GM06990 (cell line): ENCODE results near the gene SWAP70.
"Not testable (repeated sequence)": the region's sequence is repeated elsewhere in the genome, so short reads cannot be mapped to it uniquely, and the experiment has no call there.

Source experiments
- DNase-seq: peaks from one replicate; pipeline ENCODE4 v3.0.0-alpha.2; 2011; ENCODE audit not compliant: insufficient read length; ENCODE audit errors: extremely low read depth
- H3K27me3 ChIP-seq: replicated peaks from 2 replicates; pipeline ENCODE4 v1.6.0; 2011; ENCODE audit warnings: low read length; ENCODE audit not compliant: control insufficient read depth, insufficient read depth
- H3K36me3 ChIP-seq: 2 replicates; pipeline ENCODE4 v1.5.1; 2011; ENCODE audit warnings: low read length; ENCODE audit not compliant: control insufficient read depth, insufficient read depth
- H3K4me3 ChIP-seq: replicated peaks from 2 replicates; pipeline ENCODE4 v1.5.1; 2011; ENCODE audit warnings: low read depth, mild to moderate bottlenecking, control low read depth, low read length
- TF ChIP-seq, protein P1 (sequence below): IDR thresholded peaks from 2 replicates; pipeline ENCODE4 v1.5.1; 2011; ENCODE audit warnings: low read length, control low read depth, mild to moderate bottlenecking, inconsistent platforms; ENCODE audit not compliant: insufficient read depth, poor library complexity, severe bottlenecking

The SWAP70 gene

DNA sequence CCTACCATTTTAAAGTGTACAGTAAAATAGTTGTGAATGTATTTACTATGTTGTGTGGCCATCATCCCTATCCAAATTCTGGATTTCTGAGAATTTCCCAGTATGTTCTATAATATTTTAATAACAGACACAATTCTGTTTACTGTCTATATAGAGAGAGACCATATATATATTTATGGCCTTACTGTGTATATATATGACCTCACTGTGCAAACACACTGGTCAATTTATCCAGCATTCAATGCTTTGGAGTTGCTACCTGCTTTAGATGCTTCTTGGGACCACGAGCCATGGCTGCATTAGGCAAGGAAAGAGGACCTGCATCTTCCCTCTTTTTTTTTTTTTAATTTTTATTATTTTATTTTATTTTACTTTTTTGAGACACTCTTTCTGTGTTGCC lies 40.2 kb downstream of the SWAP70 start:
- Histone ChIP-seq H3K27me3 (no peaks in the 10 kb centered on the region), H3K4me3 (no peak overlapping the region), H3K36me3 (no peaks in the 10 kb centered on the region)
- TF ChIP-seq, protein P1, sequence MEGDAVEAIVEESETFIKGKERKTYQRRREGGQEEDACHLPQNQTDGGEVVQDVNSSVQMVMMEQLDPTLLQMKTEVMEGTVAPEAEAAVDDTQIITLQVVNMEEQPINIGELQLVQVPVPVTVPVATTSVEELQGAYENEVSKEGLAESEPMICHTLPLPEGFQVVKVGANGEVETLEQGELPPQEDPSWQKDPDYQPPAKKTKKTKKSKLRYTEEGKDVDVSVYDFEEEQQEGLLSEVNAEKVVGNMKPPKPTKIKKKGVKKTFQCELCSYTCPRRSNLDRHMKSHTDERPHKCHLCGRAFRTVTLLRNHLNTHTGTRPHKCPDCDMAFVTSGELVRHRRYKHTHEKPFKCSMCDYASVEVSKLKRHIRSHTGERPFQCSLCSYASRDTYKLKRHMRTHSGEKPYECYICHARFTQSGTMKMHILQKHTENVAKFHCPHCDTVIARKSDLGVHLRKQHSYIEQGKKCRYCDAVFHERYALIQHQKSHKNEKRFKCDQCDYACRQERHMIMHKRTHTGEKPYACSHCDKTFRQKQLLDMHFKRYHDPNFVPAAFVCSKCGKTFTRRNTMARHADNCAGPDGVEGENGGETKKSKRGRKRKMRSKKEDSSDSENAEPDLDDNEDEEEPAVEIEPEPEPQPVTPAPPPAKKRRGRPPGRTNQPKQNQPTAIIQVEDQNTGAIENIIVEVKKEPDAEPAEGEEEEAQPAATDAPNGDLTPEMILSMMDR = no peak
- DNase-seq = no peak

DNA sequence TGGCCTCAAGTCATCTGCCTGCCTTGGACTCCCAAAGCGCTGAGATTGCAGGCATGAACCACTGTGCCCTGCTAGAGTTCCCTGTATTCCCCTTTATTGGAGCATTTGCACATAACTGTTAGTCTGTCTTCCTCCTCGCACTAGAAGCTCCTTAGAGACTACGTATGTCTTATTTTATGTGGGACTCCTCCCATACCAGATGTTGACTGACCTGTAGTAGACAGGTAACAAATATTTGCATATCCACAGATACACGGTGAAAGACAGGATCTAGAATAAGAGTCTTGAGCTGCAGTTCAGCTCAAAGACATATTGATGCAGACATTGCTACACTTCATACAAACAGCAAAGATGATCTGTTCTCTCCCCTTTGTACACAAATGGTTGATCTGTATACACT lies 40.7 kb downstream of the SWAP70 start:
- DNase-seq = no peak
- no peaks in the 10 kb centered on the region for H3K27me3 ChIP-seq
- H3K36me3 ChIP-seq = no peaks in the 10 kb centered on the region
- TF ChIP-seq, protein P1 = no peak
- no peak overlapping the region for H3K4me3 ChIP-seq

DNA sequence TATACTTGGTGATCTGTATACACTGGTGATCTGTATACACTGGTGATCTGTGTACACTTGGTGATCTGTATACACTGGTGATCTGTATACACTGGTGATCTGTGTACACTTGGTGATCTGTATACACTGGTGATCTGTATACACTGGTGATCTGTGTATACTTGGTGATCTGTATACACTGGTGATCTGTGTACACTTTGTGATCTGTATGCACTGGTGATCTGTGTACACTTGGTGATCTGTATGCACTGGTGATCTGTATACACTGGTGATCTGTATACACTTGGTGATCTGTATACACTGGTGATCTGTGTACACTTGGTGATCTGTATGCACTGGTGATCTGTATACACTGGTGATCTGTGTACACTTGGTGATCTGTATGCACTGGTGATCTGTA lies 41.5 kb downstream of the SWAP70 start:
- DNase-seq, H3K4me3 ChIP-seq, H3K36me3 ChIP-seq, H3K27me3 ChIP-seq: not testable (repeated sequence)

DNA sequence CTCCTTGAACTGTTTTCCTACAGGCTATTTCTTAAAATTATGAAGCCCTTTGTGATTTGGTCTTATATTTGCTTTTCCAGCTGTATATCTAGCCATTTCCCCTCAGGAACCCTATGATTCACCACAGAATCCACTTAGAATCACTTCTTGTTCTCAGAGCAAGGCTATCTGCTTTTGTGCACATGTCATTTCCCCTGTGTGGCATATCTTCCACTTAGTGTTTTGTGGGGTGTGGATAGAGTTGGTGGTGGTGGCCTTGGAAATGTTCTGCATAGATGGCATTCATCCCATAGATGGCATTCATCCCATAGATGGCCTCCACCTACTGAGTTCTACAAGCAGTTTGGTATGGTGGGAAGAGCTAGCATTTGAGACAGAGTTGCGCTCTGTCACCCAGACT lies 44.7 kb downstream of the SWAP70 start:
- TF ChIP-seq, protein P1 = no peak
- Histone ChIP-seq H3K36me3 (no peaks in the 10 kb centered on the region), H3K27me3 (no peaks in the 10 kb centered on the region), H3K4me3 (no peak overlapping the region)
- no peak for DNase-seq

DNA sequence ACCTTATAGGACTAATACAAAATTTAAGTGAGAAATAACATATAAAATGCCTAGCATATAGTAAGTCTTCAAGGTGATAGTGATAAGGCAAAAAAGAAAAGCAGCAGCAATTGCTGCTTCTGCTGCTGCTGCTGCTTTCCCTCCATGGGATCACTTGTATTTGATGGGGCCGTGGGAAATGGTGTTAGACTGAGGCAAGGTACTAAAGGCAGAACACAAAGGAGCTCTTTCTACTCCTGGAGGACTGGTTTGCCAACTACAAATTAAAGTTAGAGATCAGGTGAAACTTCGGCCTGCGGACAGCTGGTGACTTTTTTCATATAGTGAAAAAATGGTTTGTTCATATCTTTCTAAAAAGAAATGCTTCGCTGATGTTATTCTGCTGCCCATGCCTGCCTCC lies 46.3 kb downstream of the SWAP70 start:
- TF ChIP-seq, protein P1 = no peak
- Histone ChIP-seq H3K27me3 (no peaks in the 10 kb centered on the region), H3K36me3 (peaks cover 4% of the 10 kb centered on the region), H3K4me3 (no peak overlapping the region)
- no peak for DNase-seq

DNA sequence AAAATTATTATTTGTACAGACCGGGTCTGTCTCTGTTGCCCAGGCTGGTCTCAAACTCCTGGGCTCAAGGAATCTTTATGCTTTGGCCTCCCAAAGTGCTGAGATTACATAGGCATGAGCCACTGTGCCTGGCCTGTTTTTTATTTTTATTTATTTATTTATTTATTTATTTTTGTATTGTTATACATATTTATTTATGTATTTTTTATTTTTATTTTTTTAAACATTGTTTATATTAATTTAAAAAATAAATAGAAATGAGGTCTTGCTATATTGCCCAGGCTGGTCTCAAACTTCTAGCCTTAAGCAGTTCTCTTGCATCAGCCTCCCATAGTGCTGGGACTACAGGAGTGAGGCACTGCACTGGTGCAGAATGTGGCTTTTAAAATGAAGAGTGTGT lies 47.0 kb downstream of the SWAP70 start:
- peaks cover 7% of the 10 kb centered on the region for H3K36me3 ChIP-seq

More for the DNA sequence above, 47.0 kb downstream of the SWAP70 start:
- H3K27me3 ChIP-seq = no peaks in the 10 kb centered on the region
- no peak overlapping the region for H3K4me3 ChIP-seq
- DNase-seq = no peak
- TF ChIP-seq, protein P1 = no peak
